Liver (tissue), 9 donors: ENCODE measurements around the gene LLGL2. TPM values are rescaled to one million over a fixed set of nuclear protein-coding genes. Genes with fewer than 3 reads are reported as not detected.

Experiments used
- DNase-seq: peaks from one replicate; pipeline ENCODE4 v3.0.0-alpha.2; 2017; ENCODE audit warnings: low spot score
- H3K27ac ChIP-seq, 2 donors: one replicate each; pipeline ENCODE4 v1.7.0; 2013; ENCODE audit warnings: inconsistent platforms in 2 of 2, low read length in 2 of 2, control low read depth in 1 of 2, low read depth in 1 of 2, mild to moderate bottlenecking in 1 of 2
- H3K27me3 ChIP-seq, 4 donors: one replicate each; pipeline versions ENCODE4 v1.6.1 to v1.7.0; 2013; ENCODE audit warnings: low read length in 3 of 4, inconsistent platforms in 1 of 4, mild to moderate bottlenecking in 1 of 4, moderate library complexity in 1 of 4; ENCODE audit not compliant: control insufficient read depth in 4 of 4, insufficient read depth in 4 of 4
- H3K36me3 ChIP-seq, 4 donors: one replicate each; pipeline versions ENCODE4 v1.6.1 to v1.7.0; 2013; ENCODE audit warnings: low read length in 3 of 4, mild to moderate bottlenecking in 3 of 4, low read depth in 1 of 4, moderate library complexity in 1 of 4; ENCODE audit not compliant: control insufficient read depth in 4 of 4, insufficient read depth in 3 of 4
- H3K4me1 ChIP-seq, 4 donors: one replicate each; pipeline versions ENCODE4 v1.6.1 to v1.7.0; 2013; ENCODE audit warnings: low read length in 3 of 4, mild to moderate bottlenecking in 3 of 4, moderate library complexity in 1 of 4; ENCODE audit not compliant: control insufficient read depth in 4 of 4, insufficient read depth in 4 of 4
- H3K4me3 ChIP-seq, 3 donors: one replicate each; pipeline versions ENCODE4 v1.6.1 to v1.7.0; 2013; ENCODE audit warnings: low read length in 3 of 3, control low read depth in 1 of 3, low read depth in 1 of 3, mild to moderate bottlenecking in 1 of 3
- H3K9ac ChIP-seq, 2 donors: one replicate each; pipeline ENCODE4 v1.7.0; 2013; ENCODE audit warnings: low read length in 2 of 2, mild to moderate bottlenecking in 2 of 2, moderate library complexity in 2 of 2, control low read depth in 1 of 2, low read depth in 1 of 2
- H3K9me3 ChIP-seq, 4 donors: one replicate each; pipeline versions ENCODE4 v1.6.1 to v1.7.0; 2013; ENCODE audit warnings: low read length in 3 of 4; ENCODE audit not compliant: control insufficient read depth in 4 of 4
- CTCF ChIP-seq: fragments of 150-350 bp; IDR thresholded peaks from 2 replicates; pipeline ENCODE4 v1.5.1; 2017; ENCODE audit warnings: improper control_type of control experiment, low read depth, low read length; ENCODE audit not compliant: missing input control
- EGR1 ChIP-seq, 2 donors: IDR thresholded peaks; 2 replicates each; pipeline ENCODE4 v1.6.1; 2016 to 2018; ENCODE audit warnings: antibody characterized with exemption in 2 of 2, low read depth in 2 of 2
- FOXA1 ChIP-seq: IDR thresholded peaks from 2 replicates; pipeline ENCODE4 v1.6.1; 2016; ENCODE audit warnings: antibody characterized with exemption
- GABPA ChIP-seq, 2 donors: IDR thresholded peaks in 1 of 2; conservative IDR thresholded peaks in 1 of 2; 2 replicates each; pipeline ENCODE4 v1.6.1; 2016; ENCODE audit warnings: antibody characterized with exemption in 2 of 2, mild to moderate bottlenecking in 1 of 2, moderate library complexity in 1 of 2
- HNF4A ChIP-seq, 2 donors: conservative IDR thresholded peaks; 2 replicates each; pipeline ENCODE4 v1.6.1; 2016; ENCODE audit warnings: antibody characterized with exemption in 2 of 2, mild to moderate bottlenecking in 2 of 2
- HNF4G ChIP-seq: IDR thresholded peaks from 2 replicates; pipeline ENCODE4 v1.6.1; 2016; ENCODE audit warnings: antibody characterized with exemption
- RAD21 ChIP-seq, 2 donors: IDR thresholded peaks; 2 replicates each; pipeline ENCODE4 v1.6.1; 2016; ENCODE audit warnings: antibody characterized with exemption in 2 of 2, mild to moderate bottlenecking in 2 of 2
- RXRA ChIP-seq, 2 donors: IDR thresholded peaks; 2 replicates each; pipeline ENCODE4 v1.6.1; 2017 to 2018; ENCODE audit warnings: antibody characterized with exemption in 2 of 2, mild to moderate bottlenecking in 1 of 2
- TAF1 ChIP-seq: conservative IDR thresholded peaks from 2 replicates; pipeline ENCODE4 v1.6.1; 2016; ENCODE audit warnings: antibody characterized with exemption, mild to moderate bottlenecking
- YY1 ChIP-seq: IDR thresholded peaks from 2 replicates; pipeline ENCODE4 v1.6.1; 2016; ENCODE audit warnings: antibody characterized with exemption, mild to moderate bottlenecking
- WGBS: extraction: QIAGEN DNeasy Blood & Tissue Kit; methylation state at CpG from one replicate; pipeline ENCODE4 v1.1.7; 2013; 5-methylcytosine and 5-hydroxymethylcytosine counted together
- polyA plus RNA-seq, 2 donors: library from polyadenylated mRNA; stranded (reverse) in 1 of 2; unstranded in 1 of 2; fragments of 200-250 nt in 1 of 2; fragments of >200 nt in 1 of 2; fragmentation: Nextera tagmentation in 1 of 2; extraction: Ambion mirVana in 1 of 2; gene quantifications; one replicate each; pipeline versions ENCODE4 v1.2.1 to v1.2.3, GENCODE V29; 2013 to 2015
- total RNA-seq, 2 donors: library from RNA; depleted of rRNA; stranded (reverse); fragments of >200 nt; gene quantifications; one replicate each; pipeline ENCODE4 v1.2.3, GENCODE V29; 2014
- TF ChIP-seq, protein P1 (sequence below): IDR thresholded peaks from 2 replicates; pipeline ENCODE4 v1.6.1; 2016; ENCODE audit warnings: antibody characterized with exemption, mild to moderate bottlenecking
- TF ChIP-seq, protein P2 (sequence below): IDR thresholded peaks from 2 replicates; pipeline ENCODE4 v1.6.1; 2016; ENCODE audit warnings: antibody characterized with exemption
- TF ChIP-seq, protein P3 (sequence below): IDR thresholded peaks from 2 replicates; pipeline ENCODE4 v1.6.1; 2016; ENCODE audit warnings: antibody characterized with exemption
- donor health status: healthy.
- donor health status: healthy.
- donor health status: healthy.
- donor health status: healthy.
- donor health status: healthy.

LLGL2 gene
- total and polyA plus RNA-seq, 4 donors: 23.2 to 69.6 (median 38.5) TPM

DNA sequence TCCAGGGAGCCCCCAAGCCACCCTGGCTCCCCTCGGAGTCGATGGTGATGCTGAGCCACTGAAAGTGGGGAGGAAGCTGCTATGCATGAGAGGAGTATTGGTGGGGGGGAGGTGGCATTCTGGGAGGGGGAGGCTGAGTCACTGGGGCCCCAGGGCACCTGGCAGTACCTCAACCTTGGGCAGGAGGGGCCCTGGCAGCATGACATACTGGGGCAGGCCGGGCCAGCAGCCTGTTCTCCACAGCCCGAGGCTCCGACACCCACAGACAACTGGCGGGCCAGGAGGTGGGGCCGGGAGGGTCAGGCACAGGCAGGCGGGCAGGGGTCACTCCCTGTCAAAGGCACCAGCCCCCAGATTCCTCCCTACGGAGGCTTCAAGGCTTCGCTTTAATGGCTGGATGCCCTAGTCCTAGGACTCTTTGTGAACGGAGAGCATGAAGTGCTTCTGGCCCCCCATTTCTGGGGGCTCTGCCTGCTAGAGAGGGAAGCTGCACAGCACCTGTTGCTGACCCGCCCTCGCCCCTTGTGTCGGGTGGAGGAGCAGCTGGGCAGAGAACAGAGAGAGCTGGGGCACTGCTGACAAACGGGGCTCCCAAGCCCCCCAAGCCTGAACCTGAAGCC lies 11.1 kb upstream of the LLGL2 start:
- H3K4me3 ChIP-seq: peak overlapping the region; percentile 81 to 89 (median 84)
- TF ChIP-seq YY1 (no peak), HNF4A (conservative IDR thresholded peaks at IDR 0.05) (peak in 1 of 2 donors; percentile 32), HNF4G (no peak), RXRA (IDR thresholded peaks at IDR 0.05) (peak in 1 of 2 donors; percentile 32)
- TF ChIP-seq, protein P1, sequence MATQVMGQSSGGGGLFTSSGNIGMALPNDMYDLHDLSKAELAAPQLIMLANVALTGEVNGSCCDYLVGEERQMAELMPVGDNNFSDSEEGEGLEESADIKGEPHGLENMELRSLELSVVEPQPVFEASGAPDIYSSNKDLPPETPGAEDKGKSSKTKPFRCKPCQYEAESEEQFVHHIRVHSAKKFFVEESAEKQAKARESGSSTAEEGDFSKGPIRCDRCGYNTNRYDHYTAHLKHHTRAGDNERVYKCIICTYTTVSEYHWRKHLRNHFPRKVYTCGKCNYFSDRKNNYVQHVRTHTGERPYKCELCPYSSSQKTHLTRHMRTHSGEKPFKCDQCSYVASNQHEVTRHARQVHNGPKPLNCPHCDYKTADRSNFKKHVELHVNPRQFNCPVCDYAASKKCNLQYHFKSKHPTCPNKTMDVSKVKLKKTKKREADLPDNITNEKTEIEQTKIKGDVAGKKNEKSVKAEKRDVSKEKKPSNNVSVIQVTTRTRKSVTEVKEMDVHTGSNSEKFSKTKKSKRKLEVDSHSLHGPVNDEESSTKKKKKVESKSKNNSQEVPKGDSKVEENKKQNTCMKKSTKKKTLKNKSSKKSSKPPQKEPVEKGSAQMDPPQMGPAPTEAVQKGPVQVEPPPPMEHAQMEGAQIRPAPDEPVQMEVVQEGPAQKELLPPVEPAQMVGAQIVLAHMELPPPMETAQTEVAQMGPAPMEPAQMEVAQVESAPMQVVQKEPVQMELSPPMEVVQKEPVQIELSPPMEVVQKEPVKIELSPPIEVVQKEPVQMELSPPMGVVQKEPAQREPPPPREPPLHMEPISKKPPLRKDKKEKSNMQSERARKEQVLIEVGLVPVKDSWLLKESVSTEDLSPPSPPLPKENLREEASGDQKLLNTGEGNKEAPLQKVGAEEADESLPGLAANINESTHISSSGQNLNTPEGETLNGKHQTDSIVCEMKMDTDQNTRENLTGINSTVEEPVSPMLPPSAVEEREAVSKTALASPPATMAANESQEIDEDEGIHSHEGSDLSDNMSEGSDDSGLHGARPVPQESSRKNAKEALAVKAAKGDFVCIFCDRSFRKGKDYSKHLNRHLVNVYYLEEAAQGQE: peak; percentile 20
- H3K27ac ChIP-seq: peak overlapping the region; percentile 63 to 88
- no peaks in the 10 kb centered on the region for H3K9me3 ChIP-seq
- no peaks in the 10 kb centered on the region for H3K27me3 ChIP-seq
- H3K36me3 ChIP-seq: no peaks in the 10 kb centered on the region
- peak overlapping the region in 1 of 2 donors; percentile 65 for H3K9ac ChIP-seq
- 16% methylated on average over 15 of the region's 15 CpGs for WGBS
- peaks cover 11 to 70% (median 56%) of the 10 kb centered on the region in 4 donors for H3K4me1 ChIP-seq
- DNase-seq: no peak

GRCh38 chr17:75514919-75515495 lies 10.5 kb upstream of the LLGL2 start:
- no peaks in the 10 kb centered on the region for H3K27me3 ChIP-seq
- DNase-seq: no peak

GRCh38 chr17:75515496-75516254 lies 9.8 kb upstream of the LLGL2 start, which contains the start of gene CASKIN2:
Gene CASKIN2 (minus strand): TSS chr17:75515537. CDS start chr17:75513804, 1,733 bp downstream.
- WGBS: under 1% methylated on average over 78 of the region's 78 CpGs
- Histone ChIP-seq H3K9ac (peak within 1 kb of the TSS; percentile 61 to 65), H3K4me3 (peak within 1 kb of the TSS; percentile 81 to 89 (median 84)), H3K27ac (peak within 1 kb of the TSS; percentile 63 to 88), H3K27me3 (no peaks in the 10 kb centered on the region), H3K9me3 (no peaks in the 10 kb centered on the region), H3K4me1 (peaks cover 8 to 59% (median 49%) of the 10 kb centered on the region in 4 donors), H3K36me3 (no peaks in the 10 kb centered on the region)
- peak; percentile 89 for DNase-seq
- TF ChIP-seq, protein P2, sequence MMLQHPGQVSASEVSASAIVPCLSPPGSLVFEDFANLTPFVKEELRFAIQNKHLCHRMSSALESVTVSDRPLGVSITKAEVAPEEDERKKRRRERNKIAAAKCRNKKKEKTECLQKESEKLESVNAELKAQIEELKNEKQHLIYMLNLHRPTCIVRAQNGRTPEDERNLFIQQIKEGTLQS: no peak
- TF ChIP-seq FOXA1 (no peak), CTCF (peak; percentile 88), HNF4A (conservative IDR thresholded peaks at IDR 0.05) (peak in 1 of 2 donors; percentile 16), TAF1 (no peak), RAD21 (IDR thresholded peaks at IDR 0.05) (peak; percentile 77 to 79), GABPA (IDR thresholded peaks at IDR 0.05 in 1 of 2, conservative IDR thresholded peaks at IDR 0.05 in 1 of 2) (peak in 1 of 2 donors; percentile 60), EGR1 (IDR thresholded peaks at IDR 0.05; ENCODE audit: low read depth in 2 of 2) (peak in 1 of 2 donors; percentile 57)
- TF ChIP-seq, protein P3, sequence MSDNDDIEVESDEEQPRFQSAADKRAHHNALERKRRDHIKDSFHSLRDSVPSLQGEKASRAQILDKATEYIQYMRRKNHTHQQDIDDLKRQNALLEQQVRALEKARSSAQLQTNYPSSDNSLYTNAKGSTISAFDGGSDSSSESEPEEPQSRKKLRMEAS: no peak
- TF ChIP-seq, protein P1: peak; percentile 99

More at GRCh38 chr17:75514919-75515495, 10.5 kb upstream of the LLGL2 start:
- 1% methylated on average over 50 of the region's 50 CpGs for WGBS
- H3K9me3 ChIP-seq: no peaks in the 10 kb centered on the region
- peaks cover 8 to 64% (median 53%) of the 10 kb centered on the region in 4 donors for H3K4me1 ChIP-seq
- peak overlapping the region; percentile 81 to 89 (median 84) for H3K4me3 ChIP-seq
- no peaks in the 10 kb centered on the region for H3K36me3 ChIP-seq
- TF ChIP-seq TAF1: no peak
- TF ChIP-seq GABPA (IDR thresholded peaks at IDR 0.05 in 1 of 2, conservative IDR thresholded peaks at IDR 0.05 in 1 of 2): no peak
- no peak for TF ChIP-seq RAD21 (IDR thresholded peaks at IDR 0.05)
- H3K27ac ChIP-seq: peak overlapping the region; percentile 63 to 88
- peak overlapping the region; percentile 48 to 65 for H3K9ac ChIP-seq
